ENCODE results near the gene KLHL22. TPM values are rescaled to one million over a fixed set of nuclear protein-coding genes. Genes with fewer than 3 reads are reported as not detected.
A peak's percentile ranks its signal among the peaks of the same experiment; 100 is the strongest.

Gene KLHL22
- total and polyA plus RNA-seq, 2 of the 4 experiments (the other 2 are of a cell fraction): 27.1 to 30.1 TPM

DNA sequence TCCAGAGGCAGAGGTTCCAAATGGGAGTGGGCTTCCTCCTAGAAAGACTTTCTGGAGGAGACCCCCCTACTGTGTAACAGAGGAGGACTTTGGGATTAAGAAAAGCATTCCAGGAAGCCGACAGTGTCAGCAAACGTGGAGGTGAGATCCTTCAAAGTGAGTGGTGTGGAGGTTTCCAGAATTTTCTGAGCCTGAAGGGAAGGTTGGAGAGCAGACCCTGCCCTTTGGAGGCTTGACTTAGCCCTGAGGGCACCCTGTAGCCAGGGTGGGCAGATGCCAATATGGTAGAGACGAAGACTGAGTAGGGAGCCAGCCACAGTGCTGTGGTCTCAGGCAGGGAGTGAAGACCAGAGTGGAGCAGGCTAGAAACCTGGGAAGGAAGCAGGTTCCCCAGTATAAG is 1.8 kb upstream of the KLHL22 start:
- DNase-seq (no peak), ATAC-seq (ENCODE audit: low read depth) (no peak)
- intact Hi-C loops (cut with micrococcal nuclease) (loop anchor here (5.0 kb wide), 1 partner anchor 40 kb away; no protein-coding TSS in a partner anchor), in situ Hi-C loops (cut with MboI; ENCODE audit: low sequenced_read_pairs) (no loop called here), dilution Hi-C loops (cut with HindIII; ENCODE audit: low sequenced_read_pairs, unreplicated experiment) (no loop called here)
- Histone ChIP-seq H2AK5ac (ENCODE audit: low read depth, low read length) (no peak overlapping the region; the same call in 1 of the 2 replicates), H2BK15ac (ENCODE audit: low read depth, low read length) (no peak overlapping the region), H2BK20ac (ENCODE audit: low read depth, low read length) (no peak overlapping the region), H4K20me1 (ENCODE audit: insufficient read depth, low read length) (peaks cover 21% of the 10 kb centered on the region), H4K91ac (ENCODE audit: insufficient read depth, low read depth, low read length) (no peak overlapping the region), H4K8ac (ENCODE audit: low read depth in 2 of 2, low read length in 2 of 2) (no peak overlapping the region), H3K23ac (ENCODE audit: low read depth, low read length) (no peak overlapping the region), H3K9me1 (ENCODE audit: insufficient read depth, low read length) (peaks cover 11% of the 10 kb centered on the region), H3K9ac (ENCODE audit: low read depth, low read length) (no peak overlapping the region), H2AFZ (replicated peaks; ENCODE audit: low read length, poor library complexity) (no peak overlapping the region), H2BK120ac (ENCODE audit: low read depth, low read length) (no peak overlapping the region), H3K4me1 (ENCODE audit: control insufficient read depth, insufficient read depth, low read length) (peaks cover 3% of the 10 kb centered on the region), H3K27me3 (ENCODE audit: control insufficient read depth, insufficient read depth, low read length) (no peaks in the 10 kb centered on the region), H4K5ac (ENCODE audit: low read depth, low read length) (no peak overlapping the region), H3K56ac (ENCODE audit: extremely low read depth, insufficient read depth, low read length) (no peak overlapping the region), H3K27ac (ENCODE audit: insufficient read depth, low read length) (no peak overlapping the region), H3K4me2 (ENCODE audit: low read depth, low read length) (no peak overlapping the region), H3K4me3 (ENCODE audit: insufficient read depth, low read depth, low read length) (no peak overlapping the region), H2AK9ac (replicated peaks; ENCODE audit: low read depth, low read length, poor library complexity) (peak overlapping the region; percentile 33), H3K4ac (ENCODE audit: low read depth, low read length) (peak overlapping the region; percentile 33; the same call in 1 of the 2 replicates), H3K9me3 (ENCODE audit: control insufficient read depth, insufficient read depth, low read length) (no peaks in the 10 kb centered on the region), H3K36me3 (ENCODE audit: control insufficient read depth, insufficient read depth, low read length) (no peaks in the 10 kb centered on the region; the same call in 1 of the 2 replicates), H2BK5ac (ENCODE audit: low read depth, low read length, poor library complexity, severe bottlenecking) (no peak overlapping the region), H3K18ac (ENCODE audit: low read depth, low read length) (no peak overlapping the region), H3K79me1 (ENCODE audit: low read depth in 1 of 2, low read length in 2 of 2) (peaks cover 14 to 40% of the 10 kb centered on the region in 2 experiments), H3K14ac (replicated peaks; ENCODE audit: low read depth, low read length) (no peak overlapping the region)
- ChIA-PET POLR2A (ENCODE audit: unreplicated experiment) (interaction anchor here (0.5 kb wide), 1 partner anchor 35 kb away, joined by 5 read pairs; no protein-coding TSS in a partner anchor), CTCF (no interaction called here)
- TF ChIP-seq, protein P1, sequence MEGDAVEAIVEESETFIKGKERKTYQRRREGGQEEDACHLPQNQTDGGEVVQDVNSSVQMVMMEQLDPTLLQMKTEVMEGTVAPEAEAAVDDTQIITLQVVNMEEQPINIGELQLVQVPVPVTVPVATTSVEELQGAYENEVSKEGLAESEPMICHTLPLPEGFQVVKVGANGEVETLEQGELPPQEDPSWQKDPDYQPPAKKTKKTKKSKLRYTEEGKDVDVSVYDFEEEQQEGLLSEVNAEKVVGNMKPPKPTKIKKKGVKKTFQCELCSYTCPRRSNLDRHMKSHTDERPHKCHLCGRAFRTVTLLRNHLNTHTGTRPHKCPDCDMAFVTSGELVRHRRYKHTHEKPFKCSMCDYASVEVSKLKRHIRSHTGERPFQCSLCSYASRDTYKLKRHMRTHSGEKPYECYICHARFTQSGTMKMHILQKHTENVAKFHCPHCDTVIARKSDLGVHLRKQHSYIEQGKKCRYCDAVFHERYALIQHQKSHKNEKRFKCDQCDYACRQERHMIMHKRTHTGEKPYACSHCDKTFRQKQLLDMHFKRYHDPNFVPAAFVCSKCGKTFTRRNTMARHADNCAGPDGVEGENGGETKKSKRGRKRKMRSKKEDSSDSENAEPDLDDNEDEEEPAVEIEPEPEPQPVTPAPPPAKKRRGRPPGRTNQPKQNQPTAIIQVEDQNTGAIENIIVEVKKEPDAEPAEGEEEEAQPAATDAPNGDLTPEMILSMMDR (conservative IDR thresholded peaks at IDR 0.05; ENCODE audit: low read depth, low read length): no peak
- TF ChIP-seq RAD21 (IDR thresholded peaks at IDR 0.05; ENCODE audit: low read length): no peak
- TF ChIP-seq SMC3 (IDR thresholded peaks at IDR 0.05; ENCODE audit: low read depth, low read length): no peak
- no peak for TF ChIP-seq RFX5 (IDR thresholded peaks at IDR 0.05; ENCODE audit: low read depth, low read length)
- TF ChIP-seq MAZ (IDR thresholded peaks at IDR 0.05; ENCODE audit: borderline replicate concordance, low read depth, low read length): no peak
- TF ChIP-seq, protein P2, sequence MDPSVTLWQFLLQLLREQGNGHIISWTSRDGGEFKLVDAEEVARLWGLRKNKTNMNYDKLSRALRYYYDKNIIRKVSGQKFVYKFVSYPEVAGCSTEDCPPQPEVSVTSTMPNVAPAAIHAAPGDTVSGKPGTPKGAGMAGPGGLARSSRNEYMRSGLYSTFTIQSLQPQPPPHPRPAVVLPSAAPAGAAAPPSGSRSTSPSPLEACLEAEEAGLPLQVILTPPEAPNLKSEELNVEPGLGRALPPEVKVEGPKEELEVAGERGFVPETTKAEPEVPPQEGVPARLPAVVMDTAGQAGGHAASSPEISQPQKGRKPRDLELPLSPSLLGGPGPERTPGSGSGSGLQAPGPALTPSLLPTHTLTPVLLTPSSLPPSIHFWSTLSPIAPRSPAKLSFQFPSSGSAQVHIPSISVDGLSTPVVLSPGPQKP (IDR thresholded peaks at IDR 0.05; ENCODE audit: borderline replicate concordance, low read depth, low read length): no peak
- no peak for TF ChIP-seq MAFK (IDR thresholded peaks at IDR 0.05; ENCODE audit: low read depth, low read length)
- TF ChIP-seq BHLHE40 (IDR thresholded peaks at IDR 0.05; ENCODE audit: low read depth, low read length): no peak
- TF ChIP-seq POLR2A (IDR thresholded peaks at IDR 0.05; ENCODE audit: low read depth, low read length): no peak
- TF ChIP-seq FOS (IDR thresholded peaks at IDR 0.05; ENCODE audit: low read depth, low read length): no peak
- TF ChIP-seq NFE2L2 (IDR thresholded peaks at IDR 0.05; ENCODE audit: low read depth, low read length): no peak
- TF ChIP-seq MXI1 (IDR thresholded peaks at IDR 0.05; ENCODE audit: borderline replicate concordance, low read depth, low read length): no peak
- TF ChIP-seq RCOR1 (IDR thresholded peaks at IDR 0.05; ENCODE audit: insufficient replicate concordance, low read length): no peak
- no peak for TF ChIP-seq CHD1 (IDR thresholded peaks at IDR 0.05; ENCODE audit: low read depth, low read length)
- no peak for TF ChIP-seq CEBPB (IDR thresholded peaks at IDR 0.05; ENCODE audit: low read depth, low read length)
- TF ChIP-seq, protein P3, sequence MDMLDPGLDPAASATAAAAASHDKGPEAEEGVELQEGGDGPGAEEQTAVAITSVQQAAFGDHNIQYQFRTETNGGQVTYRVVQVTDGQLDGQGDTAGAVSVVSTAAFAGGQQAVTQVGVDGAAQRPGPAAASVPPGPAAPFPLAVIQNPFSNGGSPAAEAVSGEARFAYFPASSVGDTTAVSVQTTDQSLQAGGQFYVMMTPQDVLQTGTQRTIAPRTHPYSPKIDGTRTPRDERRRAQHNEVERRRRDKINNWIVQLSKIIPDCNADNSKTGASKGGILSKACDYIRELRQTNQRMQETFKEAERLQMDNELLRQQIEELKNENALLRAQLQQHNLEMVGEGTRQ (IDR thresholded peaks at IDR 0.05; ENCODE audit: low read depth, low read length): no peak
- no CpG with 5 or more reads among the region's 3 CpGs for WGBS, 2 experiments (ENCODE audit: extremely low coverage in 2 of 2, insufficient read length in 1 of 2)
- BruUV-seq (replicated peaks): no TSS peak

Measured in IMR-90 (cell line).